Activated CD8-positive, alpha-beta memory T cell treated with anti-CD3 and anti-CD28 coated beads, Interleukin-2, amount 50 U/mL, for 48 hours (primary cell): ENCODE data around the gene CTXN3.

Experiments
- DNase-seq: peaks from one replicate; pipeline ENCODE4 v3.0.0-alpha.2; 2020

Gene CTXN3

DNA sequence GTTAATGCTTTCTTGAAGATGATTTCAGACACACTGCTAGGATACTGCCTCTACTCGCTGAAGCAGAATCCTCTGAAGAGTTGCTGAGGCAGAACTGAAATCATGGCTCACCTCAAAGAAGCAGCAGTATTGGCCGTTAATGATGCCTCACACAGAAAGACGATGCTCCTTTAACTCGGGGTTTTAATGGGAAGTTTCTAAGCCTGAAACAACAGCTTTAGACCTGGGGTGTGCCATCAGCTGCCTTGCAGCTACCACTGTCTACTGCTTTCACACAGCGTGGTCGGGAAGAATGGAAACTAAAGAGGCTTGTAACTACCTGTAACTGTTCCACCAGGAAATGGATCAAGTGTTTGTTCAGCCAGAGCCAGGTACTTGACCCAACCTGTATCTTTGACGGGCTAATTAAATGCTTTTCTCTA lies at the start of gene CTXN3:
TSS of gene CTXN3 (plus strand) at position 65 of the 422 bp plus-strand sequence. CDS start 8,440 bp downstream, outside the sequence.
- DNase-seq = no peak

DNA sequence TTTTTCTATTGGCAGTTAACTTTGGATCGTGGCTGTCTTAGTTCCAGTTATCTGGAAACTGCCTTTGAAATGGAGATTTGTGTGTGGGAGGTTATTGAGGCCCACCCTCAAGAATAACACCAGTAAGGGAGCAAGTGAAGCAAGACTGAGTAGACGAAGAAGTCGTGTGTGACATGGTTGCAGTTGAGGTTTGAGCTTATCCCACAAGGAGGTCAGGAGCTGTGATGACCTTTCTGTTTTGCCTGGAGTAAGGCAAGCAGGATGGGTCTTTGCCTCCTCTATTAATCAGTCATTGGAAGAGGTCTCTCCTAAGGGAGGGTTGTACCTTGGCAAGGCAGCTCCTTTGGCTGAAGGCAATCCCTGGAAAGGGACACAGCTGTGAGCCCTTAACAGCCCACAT lies 49.6 kb upstream of the CTXN3 start:
- no peak for DNase-seq

DNA sequence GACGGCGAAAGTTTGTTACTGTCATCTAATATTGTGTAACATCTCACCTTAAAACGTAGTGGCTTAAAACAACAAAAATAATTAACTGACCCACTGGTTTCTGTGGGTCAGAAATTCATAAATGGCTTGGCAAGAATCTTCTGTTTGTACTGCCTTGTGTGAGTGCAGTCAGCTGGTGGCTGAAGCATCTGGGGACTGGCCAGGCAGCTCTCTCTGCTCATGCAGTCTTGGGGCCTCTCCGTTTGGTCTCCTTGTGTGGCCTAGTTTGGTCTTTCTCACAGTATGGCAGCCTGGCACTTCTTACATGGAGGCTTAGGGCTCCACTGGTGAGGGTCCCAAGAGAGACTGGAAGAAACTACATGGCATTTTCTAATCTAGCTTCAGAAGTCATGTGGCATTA lies 49.0 kb upstream of the CTXN3 start:
- no peak for DNase-seq

- DNase-seq = no peak
Observed at GRCh38 chr5:127601111-127601510, 47.8 kb upstream of the CTXN3 start.

GRCh38 chr5:127601601-127602000 lies 47.3 kb upstream of the CTXN3 start:
- DNase-seq = no peak

DNA sequence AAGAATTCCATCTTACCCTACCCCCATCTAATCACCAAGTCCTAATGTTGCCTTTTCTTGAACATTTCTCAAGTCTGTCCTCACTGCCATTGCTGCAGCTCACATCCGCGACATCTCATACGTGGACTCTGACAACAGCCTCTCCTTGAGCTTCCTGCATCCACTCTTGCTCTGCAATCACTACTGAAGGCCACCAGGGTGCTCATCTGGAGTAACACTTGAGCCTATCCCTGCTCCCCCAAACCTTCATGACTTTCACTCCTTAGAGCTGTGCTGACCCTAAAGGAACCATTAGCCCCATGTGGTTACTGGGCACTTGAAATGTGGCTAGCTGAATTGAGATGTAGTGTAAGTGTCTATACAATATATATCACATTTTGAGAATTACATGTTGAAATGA lies 46.4 kb upstream of the CTXN3 start:
- no peak for DNase-seq

DNA sequence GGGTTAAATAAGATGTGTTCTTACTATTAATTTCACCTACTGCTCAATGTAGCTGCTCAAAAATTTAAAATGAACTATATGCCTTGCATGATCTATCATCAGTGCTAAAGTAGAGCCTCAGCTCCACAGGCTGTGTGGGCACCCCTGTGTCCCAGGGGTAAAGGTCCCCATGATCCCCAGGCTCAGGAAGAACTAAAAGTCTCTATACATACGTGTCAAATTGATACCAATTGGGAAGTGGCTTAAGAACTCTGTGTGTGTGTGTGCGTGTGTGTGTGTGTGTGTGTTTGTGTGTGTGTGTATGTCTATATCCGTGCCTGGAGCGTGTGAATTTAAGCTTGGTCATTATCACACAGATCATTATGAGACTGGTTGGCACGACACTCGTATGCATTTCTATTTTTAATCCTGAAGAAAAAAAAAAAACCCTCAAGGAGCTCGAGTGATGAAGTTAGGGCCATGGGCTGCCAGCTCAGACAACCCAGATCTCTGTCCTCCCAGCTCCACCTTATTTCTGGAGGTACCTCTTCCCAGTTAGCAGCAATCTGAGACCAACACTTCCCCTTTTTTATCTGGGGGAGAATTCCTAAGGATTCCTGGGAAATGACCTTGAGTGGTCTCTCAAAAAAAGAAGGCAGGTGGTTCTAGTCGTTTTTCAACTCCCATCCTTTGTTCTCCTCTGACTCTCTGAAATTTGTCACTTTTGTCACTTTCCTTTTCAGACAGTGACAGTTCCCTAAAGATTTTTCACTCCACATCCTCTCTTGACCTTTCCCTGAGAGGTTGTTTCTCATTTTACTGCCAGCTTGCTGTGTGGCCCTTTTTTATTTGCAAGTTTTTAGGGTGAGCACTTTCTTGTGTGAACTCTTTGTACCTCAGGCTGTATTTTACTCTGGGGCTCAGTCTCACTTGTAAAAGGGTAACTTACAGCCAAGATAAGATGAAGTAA lies 45.7 kb upstream of the CTXN3 start:
- DNase-seq = no peak

DNA sequence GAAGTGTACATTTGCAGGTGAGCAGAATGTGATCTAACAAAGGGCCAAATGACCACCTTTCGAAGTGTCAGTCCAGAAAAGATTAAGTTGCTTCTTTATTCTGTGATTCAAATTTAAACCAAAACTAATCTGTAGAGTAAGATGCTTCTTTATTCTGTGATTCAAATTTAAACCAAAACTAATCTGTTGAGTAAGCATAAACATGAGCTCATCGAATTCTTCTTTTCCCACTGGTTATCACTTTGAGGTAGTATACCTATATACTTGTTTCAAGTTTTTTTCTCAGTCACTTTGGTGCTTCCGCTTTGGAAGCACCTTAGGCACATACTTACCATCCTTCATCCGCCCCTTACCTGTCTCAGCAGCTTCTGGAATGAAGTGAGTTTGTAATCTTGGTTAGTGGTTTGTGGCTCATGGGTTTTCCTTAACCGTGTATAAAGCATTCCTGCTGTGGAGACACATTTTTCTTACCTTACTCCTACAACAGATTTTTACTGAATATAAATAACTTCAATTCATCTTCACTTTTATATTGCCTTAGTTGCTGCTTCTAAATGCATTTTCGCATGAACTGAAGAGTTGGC lies 40.7 kb upstream of the CTXN3 start:
- no peak for DNase-seq

DNA sequence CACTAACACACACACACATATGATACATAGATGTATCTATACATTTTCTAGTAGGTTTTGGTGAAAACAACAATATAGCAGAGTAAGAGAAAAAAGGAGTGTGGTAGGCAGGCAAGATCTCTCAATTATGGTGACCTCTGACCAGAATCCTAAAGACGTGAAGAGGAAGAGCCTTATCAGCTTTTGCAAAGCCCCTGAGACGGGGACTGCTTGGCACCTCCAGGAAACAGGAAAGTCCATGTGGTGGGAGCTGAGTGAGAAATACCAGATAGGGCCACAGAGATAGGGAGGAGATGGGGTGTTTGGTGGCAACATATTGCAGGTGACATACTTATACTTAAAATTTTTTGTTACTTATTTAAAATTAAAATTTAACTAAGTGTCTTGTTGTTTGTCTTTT lies 39.9 kb upstream of the CTXN3 start:
- no peak for DNase-seq

GRCh38 chr5:127609957-127610356 lies 38.9 kb upstream of the CTXN3 start:
- DNase-seq = no peak

DNA sequence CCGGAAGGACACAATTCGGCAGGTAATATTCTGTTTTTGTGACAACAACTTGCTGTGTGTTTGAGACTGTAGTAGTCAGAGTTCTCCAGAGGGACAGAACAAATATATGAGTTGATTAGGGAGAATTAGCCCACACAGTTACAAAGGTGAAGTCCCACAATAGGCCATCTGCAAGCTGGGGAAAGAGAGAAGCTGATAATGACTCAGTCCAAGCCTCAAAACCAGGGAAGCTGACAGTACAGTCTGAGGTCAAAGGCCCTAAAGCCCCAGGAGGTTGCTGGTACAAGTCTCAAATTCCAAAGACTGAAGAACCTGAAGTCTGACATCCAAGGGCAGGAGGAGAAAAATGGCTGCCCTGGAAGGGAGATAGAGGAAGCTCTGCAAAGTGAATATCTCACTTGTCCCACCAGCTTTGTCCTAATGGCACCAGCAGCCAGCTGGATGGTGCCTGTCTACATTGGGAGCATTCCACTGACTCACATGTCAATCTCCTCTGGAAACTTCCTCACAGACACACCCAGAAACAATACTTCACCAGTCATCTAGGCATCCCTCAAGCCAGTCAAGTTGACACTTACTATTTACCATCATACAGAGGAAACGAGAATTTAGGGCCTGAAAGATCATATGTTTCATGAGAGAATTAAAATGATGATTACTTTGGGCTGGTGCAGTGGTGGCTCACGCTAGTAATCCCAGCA lies 36.3 kb upstream of the CTXN3 start:
- no peak for DNase-seq

DNA sequence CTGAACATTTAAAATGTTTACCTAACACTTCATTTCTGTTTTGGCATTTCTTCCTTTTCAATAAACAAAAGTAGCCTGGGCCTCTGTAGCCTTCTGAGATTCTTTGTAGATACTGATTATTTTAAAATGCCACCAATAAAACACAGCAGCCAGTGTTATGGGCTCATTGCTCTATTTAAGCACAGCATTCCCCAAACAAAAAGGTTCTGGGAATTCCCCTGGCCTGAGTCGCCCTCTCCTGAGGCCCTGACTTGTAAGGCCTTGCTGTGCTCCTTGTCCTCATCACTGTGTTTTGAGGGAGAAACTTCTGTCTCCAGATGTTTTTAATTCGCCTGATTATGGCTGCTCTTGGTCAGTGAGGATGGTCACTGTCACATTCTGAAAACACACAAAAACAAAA lies 33.0 kb upstream of the CTXN3 start:
- no peak for DNase-seq

DNA sequence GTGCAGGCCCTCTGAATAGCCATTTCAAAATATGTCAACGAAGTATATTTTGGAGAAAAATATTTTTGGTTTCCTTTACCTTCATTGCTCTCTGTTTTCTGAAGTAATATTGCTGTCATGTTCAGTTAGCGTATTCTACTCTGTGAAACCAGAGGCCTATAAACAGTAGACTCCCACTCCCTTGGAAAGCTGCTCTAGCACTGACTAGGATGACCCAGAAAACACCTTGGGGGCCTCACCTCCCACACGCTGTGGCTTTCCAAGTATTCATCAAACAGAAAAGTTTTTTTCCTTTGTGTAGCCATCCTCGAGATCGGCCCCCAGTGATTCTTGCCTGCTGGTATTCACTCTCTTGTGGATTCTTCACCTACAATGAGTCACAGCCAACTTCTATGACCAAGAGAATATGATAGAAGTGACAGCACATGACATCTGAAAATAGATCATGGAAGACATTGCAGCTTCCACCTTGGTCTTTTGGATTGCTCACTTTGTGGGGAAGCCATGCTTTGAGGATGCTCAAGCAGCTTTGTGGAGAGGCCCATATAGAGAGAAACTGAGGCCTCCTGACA lies 28.9 kb upstream of the CTXN3 start:
- no peak for DNase-seq

- no peak for DNase-seq
Observed at GRCh38 chr5:127621601-127622325, 27.1 kb upstream of the CTXN3 start.

DNA sequence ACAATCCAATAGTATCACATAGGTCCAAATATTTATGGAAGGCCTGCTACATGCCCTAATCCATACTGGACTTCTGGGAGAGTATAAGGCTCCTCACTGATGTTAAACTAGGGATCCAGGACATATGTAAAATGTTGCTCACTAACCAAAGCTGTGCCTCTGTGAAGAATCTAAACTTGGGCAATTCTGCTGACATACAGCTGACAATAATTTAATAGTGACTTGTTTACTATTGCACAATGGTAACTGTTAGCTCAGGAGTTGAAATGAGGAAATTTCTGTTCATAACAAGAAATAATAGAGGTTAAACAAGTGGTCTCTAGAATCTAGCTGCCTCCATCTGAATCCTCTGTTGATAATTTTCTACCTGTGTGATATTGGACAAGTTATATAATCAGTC lies 14.9 kb upstream of the CTXN3 start:
- DNase-seq = no peak

DNA sequence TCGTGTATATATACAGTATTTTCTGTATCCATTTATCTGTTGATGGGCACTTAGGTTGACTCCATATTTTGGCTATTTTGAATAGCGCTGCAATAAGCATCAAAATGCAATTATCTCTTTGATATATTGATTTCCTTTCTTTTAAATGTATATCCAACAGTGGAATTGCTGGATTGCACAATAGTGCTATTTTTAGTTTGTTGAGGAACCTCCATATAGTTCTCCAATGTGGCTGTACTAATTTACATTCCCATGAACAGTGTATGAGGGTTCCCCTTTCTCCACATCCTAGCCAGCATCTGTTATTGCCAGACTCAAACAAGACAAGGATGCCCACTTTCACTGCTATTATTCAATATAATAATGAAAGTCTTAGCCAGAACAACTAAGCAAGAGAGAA lies 9.1 kb upstream of the CTXN3 start:
- DNase-seq = no peak

DNA sequence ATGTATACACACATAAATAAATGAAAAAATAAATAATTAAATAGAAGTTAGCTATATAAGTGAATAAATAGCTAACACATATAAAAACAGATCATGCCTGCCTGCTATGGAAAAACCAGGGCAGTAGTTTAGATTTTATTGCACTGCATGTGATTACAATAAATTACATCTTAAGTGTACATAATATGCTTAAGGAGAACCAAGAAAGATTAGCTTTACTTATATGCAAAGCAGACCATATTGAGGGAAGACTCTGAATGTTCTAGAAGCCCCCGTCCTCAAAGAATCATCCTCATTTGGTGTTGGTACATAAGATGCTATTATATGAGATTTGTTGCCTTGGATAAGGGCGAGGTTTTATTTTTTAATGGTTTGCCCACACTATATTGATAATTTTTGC lies 5.9 kb upstream of the CTXN3 start:
- no peak for DNase-seq

DNA sequence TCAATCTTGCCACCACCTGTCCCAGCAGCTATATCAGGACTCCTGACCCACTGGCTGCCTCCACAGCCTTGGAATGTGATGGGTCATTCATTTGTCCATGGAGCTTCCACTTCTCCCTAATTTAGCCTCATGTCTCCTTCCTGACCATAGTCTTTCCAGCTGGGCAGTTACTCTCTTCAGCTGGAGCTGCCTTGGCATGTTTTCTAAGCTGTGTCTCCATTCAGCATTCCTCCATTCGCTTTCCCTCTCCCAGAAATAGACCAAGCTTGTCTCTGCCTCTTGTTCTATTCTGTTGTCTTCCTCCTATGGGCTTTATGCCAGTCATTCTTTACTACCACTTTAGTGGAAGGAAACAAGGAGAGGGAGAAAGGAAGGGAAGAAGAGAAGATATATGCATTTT lies 5.3 kb upstream of the CTXN3 start:
- no peak for DNase-seq

DNA sequence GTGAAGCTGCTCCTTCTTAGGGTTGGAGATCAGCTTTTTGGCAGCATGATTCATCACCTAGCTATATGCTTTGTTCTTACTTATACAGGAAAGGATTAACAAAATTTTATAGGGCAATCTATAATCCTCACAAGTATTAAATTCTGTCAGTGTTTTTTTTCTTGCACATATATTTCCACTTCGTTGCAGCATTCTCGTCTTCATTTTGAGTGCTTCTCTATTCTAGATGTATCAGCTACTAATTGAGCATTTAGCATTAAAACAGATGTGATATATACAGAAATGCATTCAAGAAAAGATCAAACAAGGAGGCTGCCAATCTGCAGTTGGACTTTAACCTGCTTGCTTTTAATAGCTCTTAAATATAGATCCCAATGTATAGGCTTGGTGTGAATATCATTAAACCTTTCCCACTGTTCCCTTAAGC lies 3.6 kb upstream of the CTXN3 start:
- DNase-seq = no peak

- no peak for DNase-seq
Observed at GRCh38 chr5:127647361-127647958, 1.4 kb upstream of the CTXN3 start.

GRCh38 chr5:127650022-127650421 lies 1.1 kb downstream of the CTXN3 start:
- no peak for DNase-seq

DNA sequence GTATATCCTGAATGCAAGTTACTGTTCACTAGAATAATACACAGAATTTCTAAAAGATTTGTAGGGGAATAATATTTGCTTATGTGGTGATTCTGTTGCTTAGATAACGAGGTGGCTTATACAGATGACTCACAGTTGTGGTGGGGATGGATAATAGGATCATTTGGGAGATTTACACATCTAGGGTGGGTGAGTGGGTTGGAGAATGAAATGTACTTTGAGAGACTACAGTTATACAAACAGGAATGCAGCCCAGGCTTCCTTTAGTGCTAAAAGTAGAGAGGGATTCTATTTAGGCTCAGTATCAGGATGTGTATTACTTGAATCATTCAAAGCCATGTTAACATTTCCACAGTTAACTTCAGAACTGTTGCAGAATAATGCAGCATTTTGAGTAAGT lies 1.8 kb downstream of the CTXN3 start:
- no peak for DNase-seq
